ENCODE results near the gene ZPBP.

ZPBP gene, protein sequence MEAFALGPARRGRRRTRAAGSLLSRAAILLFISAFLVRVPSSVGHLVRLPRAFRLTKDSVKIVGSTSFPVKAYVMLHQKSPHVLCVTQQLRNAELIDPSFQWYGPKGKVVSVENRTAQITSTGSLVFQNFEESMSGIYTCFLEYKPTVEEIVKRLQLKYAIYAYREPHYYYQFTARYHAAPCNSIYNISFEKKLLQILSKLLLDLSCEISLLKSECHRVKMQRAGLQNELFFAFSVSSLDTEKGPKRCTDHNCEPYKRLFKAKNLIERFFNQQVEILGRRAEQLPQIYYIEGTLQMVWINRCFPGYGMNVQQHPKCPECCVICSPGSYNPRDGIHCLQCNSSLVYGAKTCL

DNA sequence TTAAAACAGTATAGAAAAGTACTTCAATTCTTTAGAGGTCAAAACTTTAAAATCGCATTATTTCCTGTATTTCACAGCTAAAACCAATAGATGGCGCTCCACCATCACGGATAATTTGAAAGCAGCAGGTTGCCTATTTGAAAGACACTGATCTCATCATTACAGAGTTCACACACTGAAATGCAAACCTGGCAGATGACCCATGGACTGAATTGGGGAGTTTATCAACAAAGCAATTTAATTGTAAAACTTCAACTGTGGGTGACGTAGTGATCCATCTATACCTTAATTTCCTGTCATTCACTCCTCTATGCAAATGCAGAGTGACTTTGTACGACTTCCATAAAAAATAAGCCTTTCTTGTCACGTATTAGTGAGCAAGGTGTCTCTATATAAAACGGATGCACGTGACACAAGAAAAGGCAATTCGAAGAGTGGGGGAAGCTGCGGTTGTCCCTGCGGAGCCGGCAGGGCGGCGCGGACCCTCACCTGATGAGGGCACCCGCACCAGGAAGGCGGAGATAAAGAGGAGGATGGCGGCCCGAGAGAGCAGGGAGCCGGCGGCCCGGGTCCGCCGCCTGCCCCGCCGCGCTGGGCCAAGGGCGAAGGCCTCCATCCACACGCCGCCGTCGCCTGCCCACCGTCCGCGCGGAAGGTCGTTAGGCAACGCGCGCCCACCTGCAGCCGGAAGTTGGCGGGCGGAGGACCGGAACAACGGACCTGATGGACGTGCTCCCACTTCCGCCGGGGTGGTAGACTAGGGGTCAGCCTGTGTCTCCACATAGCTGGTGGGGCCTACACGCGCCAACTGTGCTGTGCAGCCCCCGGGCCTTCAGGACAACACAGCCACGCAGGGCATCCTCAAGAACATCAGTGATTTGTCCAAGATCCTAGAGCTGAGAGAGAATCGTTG lies at the start of gene ZPBP:
Gene ZPBP (minus strand): TSS at position 668 of the 913 bp plus-strand sequence. CDS start 52 bp downstream, at position 616.
- DNase-seq, result peak; percentile 58 to 74
- TF ChIP-seq POLR2A (IDR thresholded peaks at IDR 0.05; ENCODE audit: low read length) (no peak), GATA1 (IDR thresholded peaks at IDR 0.05; ENCODE audit: low read depth, low read length) (no peak)

DNA sequence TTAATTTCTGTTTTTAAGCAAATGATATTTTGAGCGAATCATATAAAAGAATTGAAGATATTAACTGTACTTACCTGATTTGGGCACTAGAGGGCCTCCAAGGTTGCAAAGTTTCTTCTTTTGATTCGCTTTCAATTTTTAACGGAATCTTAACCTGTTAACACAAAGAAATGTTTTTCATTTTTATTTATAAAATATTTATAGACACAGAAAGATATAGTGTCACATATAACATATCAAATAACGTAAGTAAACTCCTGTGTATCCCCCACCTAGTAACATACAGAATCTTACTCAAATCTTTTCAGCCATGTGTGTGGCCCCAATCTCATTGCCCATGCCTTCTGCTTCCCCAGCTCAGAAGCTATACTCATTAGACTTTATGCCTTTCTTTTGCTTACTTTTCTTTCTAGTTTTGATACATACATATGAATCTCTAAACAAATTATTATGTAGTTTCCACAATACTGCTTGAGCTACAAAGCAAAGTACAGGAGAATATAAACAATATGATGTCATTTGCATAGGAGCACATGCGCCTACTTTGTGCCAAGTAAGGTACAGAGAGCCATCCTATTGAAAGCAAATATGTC lies 49.5 kb upstream of the ZPBP start:
- DNase-seq, result peak; percentile 36 to 61
- TF ChIP-seq POLR2A (IDR thresholded peaks at IDR 0.05; ENCODE audit: low read length) (no peak), GATA1 (IDR thresholded peaks at IDR 0.05; ENCODE audit: low read depth, low read length) (no peak)

DNA sequence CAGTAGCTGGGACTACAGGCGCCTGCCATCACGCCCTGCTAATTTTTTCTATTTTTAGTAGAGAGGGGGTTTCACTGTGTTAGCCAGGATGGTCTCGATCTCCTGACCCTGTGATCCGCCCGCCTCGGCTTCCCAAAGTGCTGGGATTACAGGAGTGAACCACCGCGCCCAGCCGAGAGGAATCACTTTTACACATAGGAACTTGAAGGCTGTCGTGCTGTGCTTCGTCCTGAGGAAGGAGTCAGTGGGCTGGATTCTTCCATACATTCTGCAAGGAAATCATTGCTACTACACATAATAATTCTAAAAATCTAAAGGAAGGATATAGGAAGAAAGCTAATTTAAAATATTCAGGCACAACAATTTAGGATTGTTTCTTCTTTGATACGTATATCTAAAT lies 48.8 kb upstream of the ZPBP start:
- DNase-seq, result no peak
- TF ChIP-seq GATA1 (IDR thresholded peaks at IDR 0.05; ENCODE audit: low read depth, low read length) (no peak), POLR2A (IDR thresholded peaks at IDR 0.05; ENCODE audit: low read length) (no peak)

DNA sequence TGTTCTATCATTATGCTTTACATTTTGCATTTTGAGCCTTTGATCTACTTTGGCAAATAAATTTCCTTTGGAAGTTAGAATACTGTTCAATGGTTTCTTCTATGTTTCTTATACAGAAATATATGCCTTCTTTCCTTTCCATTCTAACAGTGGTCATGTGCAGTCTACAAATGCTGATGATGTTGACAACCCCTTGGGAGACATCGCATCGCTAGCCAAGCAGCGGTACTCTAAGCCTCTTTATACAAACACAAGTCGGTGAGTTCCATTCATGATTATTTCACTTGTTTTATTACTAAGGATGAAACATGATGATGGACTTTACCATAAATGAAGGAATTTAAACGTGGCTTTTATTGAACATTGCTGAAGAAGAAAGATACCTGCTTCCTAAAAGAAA lies 48.1 kb upstream of the ZPBP start:
- no peak for DNase-seq

DNA sequence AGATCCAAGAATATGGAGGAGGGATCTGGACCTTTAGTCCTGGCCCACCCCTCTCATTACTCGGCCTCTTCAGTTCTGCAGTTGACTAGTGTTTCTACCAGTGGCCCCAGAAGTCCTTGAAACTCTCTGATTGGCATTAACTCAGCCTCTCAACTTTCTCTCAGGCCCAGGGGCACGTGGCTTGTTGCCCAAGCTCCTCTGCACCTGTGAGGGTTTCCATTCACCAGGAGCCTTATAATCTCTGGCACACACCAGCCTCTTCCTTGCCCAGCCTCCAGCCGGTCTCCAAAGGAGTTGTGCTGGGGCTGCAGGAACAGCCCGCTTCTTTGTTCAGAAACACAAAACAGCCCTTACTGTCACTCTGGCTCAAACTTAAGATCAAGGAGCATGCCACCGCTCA lies 47.6 kb upstream of the ZPBP start:
- no peak for DNase-seq
- no peak for TF ChIP-seq GATA1 (IDR thresholded peaks at IDR 0.05; ENCODE audit: low read depth, low read length)
- no peak for TF ChIP-seq POLR2A (IDR thresholded peaks at IDR 0.05; ENCODE audit: low read length)

More for the DNA sequence above, 48.1 kb upstream of the ZPBP start:
- TF ChIP-seq POLR2A (IDR thresholded peaks at IDR 0.05; ENCODE audit: low read length), result no peak
- no peak for TF ChIP-seq GATA1 (IDR thresholded peaks at IDR 0.05; ENCODE audit: low read depth, low read length)

DNA sequence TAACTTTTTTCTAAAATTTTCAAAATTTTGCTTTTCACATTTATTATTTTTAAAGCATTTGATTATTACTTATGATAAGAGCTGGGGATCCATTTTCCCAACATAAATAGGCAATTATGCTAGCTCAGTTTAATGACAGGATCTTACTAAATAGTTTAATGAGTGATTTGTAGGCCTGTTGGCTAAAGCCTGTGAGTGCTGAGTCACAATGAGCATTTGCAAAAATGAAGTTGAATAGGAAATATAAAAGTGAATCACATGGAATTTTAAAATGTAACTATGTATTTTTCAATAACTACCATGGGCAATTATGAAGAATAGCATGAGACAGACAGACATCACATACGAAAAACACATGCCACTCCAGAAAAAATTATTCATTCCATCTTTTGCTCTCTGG lies 45.1 kb upstream of the ZPBP start:
- no peak for DNase-seq
- no peak for TF ChIP-seq GATA1 (IDR thresholded peaks at IDR 0.05; ENCODE audit: low read depth, low read length)

DNA sequence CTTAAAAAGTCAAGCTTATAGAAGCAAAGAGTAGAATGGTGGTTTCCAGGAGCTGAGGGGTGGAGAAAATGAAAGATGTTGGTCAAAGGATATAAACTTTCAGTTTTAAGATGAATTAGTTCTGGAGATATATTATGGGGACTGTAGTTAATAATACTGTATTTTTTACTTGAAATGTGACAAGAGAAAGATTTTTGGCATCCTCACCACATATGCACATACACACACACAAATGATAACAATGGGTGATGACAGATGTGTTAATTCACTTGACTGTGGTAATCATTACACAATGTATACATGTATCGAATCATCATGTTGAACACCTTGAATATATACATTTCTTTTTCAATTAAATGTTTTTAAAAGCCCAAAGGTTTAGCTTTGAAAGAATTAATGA lies 32.7 kb upstream of the ZPBP start:
- TF ChIP-seq GATA1 (IDR thresholded peaks at IDR 0.05; ENCODE audit: low read depth, low read length) (no peak), POLR2A (IDR thresholded peaks at IDR 0.05; ENCODE audit: low read length) (no peak)
- no peak for DNase-seq

DNA sequence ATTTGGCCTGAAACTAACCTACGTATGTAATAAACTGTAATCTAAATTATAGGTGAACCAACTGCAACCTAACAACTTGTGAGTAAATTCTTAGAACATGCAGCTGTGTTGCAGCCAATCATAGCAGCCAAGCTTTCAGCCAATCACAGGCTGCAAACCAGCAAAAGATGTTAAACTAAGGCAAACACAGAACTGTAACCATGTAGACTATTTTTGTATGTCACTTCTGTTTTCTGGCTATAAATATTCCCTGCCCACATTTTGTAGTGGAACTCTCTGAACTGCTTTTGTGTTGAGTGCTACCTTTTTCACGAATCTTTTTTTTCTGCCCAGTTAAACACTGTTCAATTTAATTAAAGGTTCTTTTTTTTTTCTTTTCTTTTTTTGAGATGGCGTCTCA lies 28.2 kb upstream of the ZPBP start:
- TF ChIP-seq GATA1 (IDR thresholded peaks at IDR 0.05; ENCODE audit: low read depth, low read length) (no peak), POLR2A (IDR thresholded peaks at IDR 0.05; ENCODE audit: low read length) (no peak)
- no peak for DNase-seq

DNA sequence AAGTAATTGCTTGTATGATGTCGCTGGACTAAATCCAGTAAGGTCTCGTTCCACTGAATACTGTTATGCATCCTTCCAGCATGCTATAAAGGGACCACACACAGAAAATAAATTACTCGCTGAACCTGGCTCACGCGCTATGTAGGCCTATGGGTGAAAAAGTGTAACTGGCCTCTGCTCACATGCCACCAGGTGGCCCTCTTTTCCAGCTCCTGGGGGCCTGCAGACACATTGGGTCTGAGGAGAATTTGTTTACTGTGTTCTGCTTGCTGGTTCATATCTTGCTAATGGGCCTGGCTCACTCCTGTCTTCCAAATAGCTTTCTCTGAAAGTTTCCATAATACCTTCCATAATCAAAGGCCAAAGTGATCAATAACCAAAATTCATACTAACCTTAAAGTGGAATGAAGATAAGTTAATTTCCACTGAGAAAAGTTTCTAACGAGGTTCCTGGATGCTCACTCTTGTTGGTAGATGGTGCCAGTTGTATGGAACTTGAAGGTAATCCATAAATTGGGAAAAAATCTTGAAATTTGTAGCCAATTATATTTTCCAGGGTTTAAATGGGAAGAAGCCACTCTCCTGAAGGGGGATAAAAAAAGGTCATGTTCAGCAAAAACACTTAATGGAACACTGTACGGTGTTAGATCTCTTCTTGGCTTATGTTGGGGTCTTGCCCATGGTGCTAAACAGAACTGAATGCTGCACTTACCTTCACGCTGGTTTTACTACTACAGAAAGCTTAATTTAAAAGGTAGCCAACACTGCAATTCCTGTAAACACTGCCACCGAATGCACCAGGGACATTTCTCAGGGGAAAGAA lies 27.0 kb upstream of the ZPBP start:
- peak; percentile 16 to 30 for DNase-seq
- no peak for TF ChIP-seq POLR2A (IDR thresholded peaks at IDR 0.05; ENCODE audit: low read length)
- TF ChIP-seq GATA1 (IDR thresholded peaks at IDR 0.05; ENCODE audit: low read depth, low read length), result no peak

DNA sequence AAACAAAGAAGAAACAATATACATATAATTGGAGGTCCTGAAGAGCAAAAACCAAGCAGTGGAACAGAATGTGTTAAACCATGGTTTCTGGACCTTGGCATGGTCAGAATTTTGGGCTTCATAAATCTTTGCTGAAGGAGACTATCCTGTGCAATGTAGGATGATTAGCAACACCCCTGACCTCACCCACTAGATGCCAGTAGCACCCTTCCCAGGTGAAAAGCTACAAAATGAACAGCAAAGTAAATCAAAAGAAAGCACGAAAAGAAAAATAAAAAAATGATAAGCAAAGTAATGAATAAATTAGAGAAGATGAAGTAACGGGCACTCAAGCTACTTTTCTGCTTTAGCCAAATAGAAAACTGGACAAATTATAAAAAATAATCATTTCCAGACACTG lies 19.2 kb upstream of the ZPBP start:
- DNase-seq, result no peak
- TF ChIP-seq GATA1 (IDR thresholded peaks at IDR 0.05; ENCODE audit: low read depth, low read length) (no peak), POLR2A (IDR thresholded peaks at IDR 0.05; ENCODE audit: low read length) (no peak)

DNA sequence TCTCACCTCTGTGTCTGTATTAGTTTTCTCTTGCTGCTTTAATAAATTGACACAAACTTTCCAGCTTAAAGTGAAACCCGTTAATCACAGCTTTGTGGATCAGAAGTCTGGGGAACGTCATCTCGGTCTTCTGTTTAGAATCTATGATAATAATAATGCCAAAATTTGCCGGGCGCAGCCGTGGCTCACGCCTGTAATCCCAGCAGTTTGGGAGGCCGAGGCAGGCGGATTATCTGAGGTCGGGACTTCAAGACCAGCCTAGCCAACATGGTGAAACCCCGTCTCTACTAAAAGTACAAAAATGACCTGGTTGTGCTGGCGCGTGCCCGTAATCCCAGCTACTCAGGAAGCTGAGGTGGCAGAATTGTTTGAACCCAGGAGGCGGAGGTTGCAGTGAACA lies 8.8 kb upstream of the ZPBP start:
- TF ChIP-seq GATA1 (IDR thresholded peaks at IDR 0.05; ENCODE audit: low read depth, low read length) (no peak), POLR2A (IDR thresholded peaks at IDR 0.05; ENCODE audit: low read length) (no peak)
- DNase-seq, result no peak

DNA sequence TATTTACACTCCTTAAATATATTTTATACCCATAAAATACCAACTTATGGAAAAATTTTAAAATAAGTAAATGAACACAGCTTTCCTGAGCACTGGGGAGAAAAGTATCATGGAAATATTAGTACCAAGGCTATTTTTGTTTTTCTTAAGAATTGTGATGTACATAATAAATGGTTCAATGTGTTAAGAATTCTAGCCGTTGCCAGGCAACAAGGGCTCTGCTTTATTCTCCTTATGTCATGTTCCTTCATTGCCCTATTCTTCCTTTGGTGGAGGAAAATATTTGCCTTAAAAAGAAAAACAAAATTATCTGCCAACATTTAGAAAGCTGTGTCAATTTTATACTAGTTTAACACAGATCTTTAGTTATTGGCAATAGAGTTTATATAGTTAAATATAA lies 2.6 kb upstream of the ZPBP start:
- DNase-seq, result no peak
- no peak for TF ChIP-seq POLR2A (IDR thresholded peaks at IDR 0.05; ENCODE audit: low read length)
- no peak for TF ChIP-seq GATA1 (IDR thresholded peaks at IDR 0.05; ENCODE audit: low read depth, low read length)

DNA sequence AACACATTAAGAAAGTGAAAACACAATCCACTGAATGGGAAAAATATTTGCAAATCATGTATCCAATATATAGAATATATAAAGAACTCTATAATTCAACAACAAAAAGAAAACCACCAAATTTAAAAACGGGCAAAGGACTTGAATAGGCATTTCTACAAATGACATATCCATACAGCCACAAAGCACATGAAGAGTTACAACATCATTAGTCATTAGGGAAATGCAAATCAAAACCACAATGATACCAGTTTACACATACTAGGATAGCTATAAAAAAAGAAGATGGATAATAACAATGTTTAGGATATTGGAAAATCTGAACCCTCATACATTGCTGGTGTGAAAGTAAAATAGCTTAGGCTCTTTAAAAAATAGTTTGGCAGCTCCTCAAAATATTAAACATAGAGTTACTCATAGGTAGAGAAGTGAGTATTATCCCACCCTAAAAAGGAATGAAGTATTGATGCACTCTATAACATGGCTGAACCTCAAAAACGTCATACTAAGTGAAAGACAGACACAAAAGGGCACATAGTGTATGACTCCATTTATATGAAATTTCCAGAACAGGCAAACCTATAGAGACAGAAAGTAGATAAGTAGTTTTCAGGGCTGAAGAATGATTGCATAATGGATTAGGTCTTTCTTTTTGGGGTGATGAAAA lies 4.5 kb downstream of the ZPBP start:
- no peak for DNase-seq
- no peak for TF ChIP-seq POLR2A (IDR thresholded peaks at IDR 0.05; ENCODE audit: low read length)

Measured in erythroblast (primary cell).